AG09319 (cell line): ENCODE results near the gene ANKRD28.
"Not testable (repeated sequence)": the region's sequence is repeated elsewhere in the genome, so short reads cannot be mapped to it uniquely, and the experiment has no call there.

Experiments used
- DNase-seq: peaks from one replicate; pipeline ENCODE4 v3.0.0-alpha.2; 2010; ENCODE audit warnings: low read depth; ENCODE audit errors: extremely low read depth
- TF ChIP-seq, protein P1 (sequence below): IDR thresholded peaks from 2 replicates; pipeline ENCODE4 v1.5.1; 2011; ENCODE audit warnings: low read depth, mild to moderate bottlenecking, inconsistent platforms, low read length, moderate library complexity

The ANKRD28 gene

DNA sequence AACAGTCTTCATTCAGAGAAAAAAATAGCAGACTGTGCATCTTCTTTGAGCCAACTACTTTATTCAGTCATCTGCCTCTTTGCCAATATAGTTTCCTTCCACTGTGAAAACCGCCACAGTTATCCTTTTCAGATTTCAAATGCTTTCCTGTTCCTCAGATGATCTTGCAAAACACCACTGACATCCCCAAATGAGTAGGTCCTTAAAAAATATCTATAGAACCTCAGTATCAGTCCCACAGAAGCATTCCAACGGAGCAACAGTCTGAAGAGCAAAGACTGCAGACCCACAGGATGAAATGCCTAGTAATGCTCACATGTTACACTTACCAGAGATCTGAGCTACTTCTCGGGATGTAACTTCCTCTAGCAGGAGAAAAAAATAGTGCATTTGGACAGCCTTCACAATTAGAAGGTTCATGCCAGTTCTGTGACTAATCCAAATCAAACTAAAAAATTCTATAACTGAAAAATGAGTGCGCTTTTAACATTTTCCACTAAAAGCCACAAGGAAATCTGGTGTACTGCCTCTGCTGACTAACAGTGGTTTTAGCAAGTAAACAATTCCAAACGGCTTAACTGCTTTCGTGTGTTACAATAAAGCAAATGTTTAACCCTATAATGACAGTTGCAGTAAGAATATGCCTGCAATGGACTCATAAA is at the start of gene ANKRD28:
Gene ANKRD28 (minus strand): TSS at position 338 of the 662 bp plus-strand sequence. CDS start 1,458 bp downstream, outside the sequence.
- DNase-seq, result peak; percentile 90
- TF ChIP-seq, protein P1, sequence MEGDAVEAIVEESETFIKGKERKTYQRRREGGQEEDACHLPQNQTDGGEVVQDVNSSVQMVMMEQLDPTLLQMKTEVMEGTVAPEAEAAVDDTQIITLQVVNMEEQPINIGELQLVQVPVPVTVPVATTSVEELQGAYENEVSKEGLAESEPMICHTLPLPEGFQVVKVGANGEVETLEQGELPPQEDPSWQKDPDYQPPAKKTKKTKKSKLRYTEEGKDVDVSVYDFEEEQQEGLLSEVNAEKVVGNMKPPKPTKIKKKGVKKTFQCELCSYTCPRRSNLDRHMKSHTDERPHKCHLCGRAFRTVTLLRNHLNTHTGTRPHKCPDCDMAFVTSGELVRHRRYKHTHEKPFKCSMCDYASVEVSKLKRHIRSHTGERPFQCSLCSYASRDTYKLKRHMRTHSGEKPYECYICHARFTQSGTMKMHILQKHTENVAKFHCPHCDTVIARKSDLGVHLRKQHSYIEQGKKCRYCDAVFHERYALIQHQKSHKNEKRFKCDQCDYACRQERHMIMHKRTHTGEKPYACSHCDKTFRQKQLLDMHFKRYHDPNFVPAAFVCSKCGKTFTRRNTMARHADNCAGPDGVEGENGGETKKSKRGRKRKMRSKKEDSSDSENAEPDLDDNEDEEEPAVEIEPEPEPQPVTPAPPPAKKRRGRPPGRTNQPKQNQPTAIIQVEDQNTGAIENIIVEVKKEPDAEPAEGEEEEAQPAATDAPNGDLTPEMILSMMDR, result peak; percentile 32

DNA sequence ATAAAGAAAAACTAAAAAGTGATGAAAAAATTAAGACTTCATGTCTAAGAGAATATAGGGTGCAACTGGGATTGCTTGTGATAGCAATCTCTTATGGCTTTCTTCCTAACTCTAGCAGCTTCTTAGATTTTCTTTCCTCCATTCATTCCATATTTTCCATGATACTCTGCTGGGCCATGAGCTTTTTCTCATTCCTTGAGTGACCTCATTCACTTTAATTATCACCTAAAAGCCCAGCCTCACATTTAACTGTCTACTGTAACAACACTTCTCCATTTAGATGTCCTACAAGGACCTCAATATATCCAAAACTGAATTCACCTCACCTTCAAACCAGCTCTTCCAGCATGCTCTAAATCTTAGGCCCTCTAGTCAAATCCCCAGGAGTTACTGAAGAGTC is 49.5 kb upstream of the ANKRD28 start:
- no peak for DNase-seq
- TF ChIP-seq, protein P1, result no peak

DNA sequence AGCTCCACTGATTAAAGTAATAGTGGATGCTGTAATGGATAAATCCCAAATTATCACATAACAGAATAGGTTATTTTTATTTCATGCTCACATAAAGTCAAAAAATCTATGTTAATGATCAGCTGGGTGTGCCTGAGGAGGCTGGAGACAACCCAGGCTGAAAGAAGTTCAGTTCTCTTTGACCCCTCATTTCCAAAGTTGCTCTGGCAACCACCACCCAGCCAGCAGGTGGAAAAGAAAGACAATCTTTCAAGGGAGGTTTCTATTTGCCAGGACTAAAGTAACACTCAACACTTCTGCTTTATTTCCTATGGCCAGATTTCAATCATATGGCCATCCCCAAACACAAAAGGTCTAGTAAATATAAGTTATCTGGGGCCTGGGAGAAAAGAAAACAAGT is 48.8 kb upstream of the ANKRD28 start:
- DNase-seq, result no peak
- TF ChIP-seq, protein P1, result no peak

DNA sequence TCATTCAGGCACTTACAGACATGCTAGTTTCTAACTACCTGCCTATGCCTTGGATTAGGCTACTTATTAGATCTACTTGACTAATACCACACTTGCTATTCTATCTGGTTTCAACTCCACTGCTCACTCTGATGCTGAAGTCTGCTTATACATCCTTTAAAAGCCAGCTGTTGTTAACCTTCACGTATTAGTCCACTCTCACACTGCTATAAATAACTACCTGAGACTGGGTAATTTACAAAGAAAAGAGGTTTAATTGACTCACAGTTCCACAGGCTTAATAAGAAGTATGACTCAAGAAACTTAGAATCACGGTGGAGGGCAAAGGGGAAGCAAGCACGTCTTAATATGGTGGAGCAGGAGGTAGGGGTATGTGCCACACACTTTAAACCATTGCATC is 47.7 kb upstream of the ANKRD28 start:
- no peak for DNase-seq
- TF ChIP-seq, protein P1, result no peak

DNA sequence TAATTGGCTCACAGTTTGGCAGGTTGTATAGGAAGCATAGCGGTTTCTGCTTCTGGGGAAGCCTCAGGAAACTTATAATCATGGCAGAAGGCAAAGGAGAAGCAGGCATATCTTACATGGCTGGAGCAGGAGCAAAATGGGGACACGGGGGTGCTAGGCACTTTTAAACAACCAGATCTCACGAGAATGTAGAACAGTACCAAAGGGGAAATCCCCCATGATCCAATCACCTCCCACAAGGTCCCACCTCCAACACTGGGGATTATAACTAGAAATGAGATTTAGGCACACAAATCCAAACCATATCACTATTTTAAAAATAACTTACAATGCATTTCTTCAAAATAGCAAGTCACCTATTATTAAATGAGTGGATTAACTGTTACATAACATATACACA is 47.1 kb upstream of the ANKRD28 start:
- TF ChIP-seq, protein P1, result no peak
- no peak for DNase-seq

DNA sequence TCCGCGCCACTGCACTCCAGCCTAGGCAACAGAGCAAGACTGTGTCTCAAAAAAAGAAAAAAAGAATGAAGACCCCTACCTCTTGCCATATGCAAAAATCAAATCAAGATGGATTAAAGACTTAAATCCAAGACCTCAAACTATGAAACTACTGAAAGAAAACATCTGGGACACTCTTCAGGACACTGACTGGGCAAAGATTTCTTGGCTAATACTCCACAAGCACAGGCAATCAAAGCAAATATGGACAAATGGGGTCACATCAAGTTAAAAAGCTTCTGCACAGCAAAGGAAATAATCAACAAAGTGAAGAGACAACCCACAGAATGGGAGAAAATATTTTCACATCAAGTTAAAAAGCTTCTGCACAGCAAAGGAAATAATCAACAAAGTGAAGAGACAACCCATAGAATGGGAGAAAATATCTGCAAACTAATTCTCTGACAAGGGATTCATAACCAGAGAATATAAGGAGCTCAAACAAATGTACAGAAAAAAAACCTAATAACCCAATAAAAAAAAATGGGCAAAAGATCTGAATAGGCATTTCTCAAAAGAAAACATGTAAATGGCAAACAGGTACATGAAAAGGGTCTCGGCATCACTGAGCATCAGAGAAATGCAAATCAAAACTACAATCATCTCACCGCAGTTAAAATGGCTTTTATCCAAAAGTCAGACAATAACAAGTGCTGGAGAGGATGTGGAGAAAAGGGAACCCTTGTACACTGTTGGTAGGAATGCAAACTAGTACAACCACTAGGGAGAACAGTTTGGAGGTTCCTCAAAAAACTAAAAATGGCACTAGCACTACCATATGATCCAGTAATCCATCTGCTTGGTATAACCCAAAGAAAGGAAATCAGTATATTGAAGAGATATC is 43.6 kb upstream of the ANKRD28 start:
- DNase-seq, result not testable (repeated sequence)

DNA sequence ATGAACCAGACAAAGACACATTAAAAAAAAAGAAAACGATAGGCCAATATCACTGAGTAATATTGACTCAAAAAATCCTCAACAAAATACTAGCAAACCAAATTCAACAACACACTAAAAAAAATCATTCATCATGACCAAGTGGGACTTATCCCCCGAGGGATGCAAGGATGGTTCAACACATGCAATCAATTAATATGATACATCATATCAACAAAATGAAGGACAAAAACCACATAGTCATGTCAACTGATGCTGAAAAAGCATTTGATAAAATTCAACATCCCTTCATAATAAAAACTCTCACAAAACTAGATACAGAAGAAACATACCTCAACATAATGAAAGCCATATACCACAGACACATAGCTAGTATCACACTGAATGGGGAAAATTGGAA is 41.8 kb upstream of the ANKRD28 start:
- TF ChIP-seq, protein P1, result no peak
- DNase-seq, result no peak
